Duodenal mucosa (tissue), 2 donors: ENCODE measurements around the gene FTL.

ENCODE experiments used
- H3K27ac ChIP-seq: one replicate; pipeline ENCODE4 v1.7.0; 2013; ENCODE audit warnings: low read depth, low read length
- H3K27me3 ChIP-seq, 2 donors: one replicate each; pipeline ENCODE4 v1.7.0; 2013; ENCODE audit warnings: low read length in 2 of 2, control low read depth in 1 of 2; ENCODE audit not compliant: insufficient read depth in 2 of 2, control insufficient read depth in 1 of 2
- H3K36me3 ChIP-seq, 2 donors: one replicate each; pipeline ENCODE4 v1.7.0; 2013; ENCODE audit warnings: low read length in 2 of 2, control low read depth in 1 of 2; ENCODE audit not compliant: insufficient read depth in 2 of 2, control insufficient read depth in 1 of 2
- H3K4me1 ChIP-seq, 2 donors: one replicate each; pipeline ENCODE4 v1.7.0; 2013; ENCODE audit warnings: low read length in 2 of 2, control low read depth in 1 of 2; ENCODE audit not compliant: insufficient read depth in 2 of 2, control insufficient read depth in 1 of 2
- H3K4me3 ChIP-seq, 2 donors: one replicate each; pipeline ENCODE4 v1.7.0; 2013; ENCODE audit warnings: low read length in 2 of 2, low read depth in 1 of 2
- H3K9ac ChIP-seq, 2 donors: one replicate each; pipeline ENCODE4 v1.7.0; 2013; ENCODE audit warnings: low read length in 2 of 2, low read depth in 1 of 2
- H3K9me3 ChIP-seq, 2 donors: one replicate each; pipeline ENCODE4 v1.7.0; 2013; ENCODE audit warnings: low read length in 2 of 2, control low read depth in 1 of 2; ENCODE audit not compliant: control insufficient read depth in 1 of 2

Gene FTL

DNA sequence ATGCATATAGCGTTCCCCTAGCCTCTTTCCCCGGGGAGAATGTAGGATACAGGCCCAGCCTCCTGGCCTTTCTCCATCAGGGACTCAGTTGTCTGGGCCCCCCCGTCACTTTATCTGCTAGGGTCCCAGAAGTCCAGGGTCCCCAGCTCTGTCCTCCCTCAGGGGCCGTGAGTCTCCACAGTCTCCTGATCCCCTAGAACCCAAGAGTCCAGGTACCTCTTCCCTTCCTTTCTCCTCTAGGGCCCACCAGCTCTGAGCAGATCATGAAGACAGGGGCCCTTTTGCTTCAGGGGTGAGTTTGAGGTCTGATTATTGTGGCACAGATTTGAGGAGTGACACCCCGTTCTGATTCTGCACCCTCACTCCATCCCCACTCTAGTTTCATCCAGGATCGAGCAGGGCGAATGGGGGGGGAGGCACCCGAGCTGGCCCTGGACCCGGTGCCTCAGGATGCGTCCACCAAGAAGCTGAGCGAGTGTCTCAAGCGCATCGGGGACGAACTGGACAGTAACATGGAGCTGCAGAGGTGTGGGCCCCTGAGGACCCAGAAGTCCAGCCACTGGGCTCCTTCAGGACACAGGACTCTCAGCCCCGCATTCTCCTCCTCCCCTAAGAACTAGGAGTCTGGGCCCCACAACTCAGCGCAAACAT is 9.7 kb upstream of the FTL start:
- peaks cover 12 to 18% of the 10 kb centered on the region in 2 donors for H3K4me1 ChIP-seq
- H3K36me3 ChIP-seq, result peaks cover 0 to 7% of the 10 kb centered on the region in 2 donors
- H3K27ac ChIP-seq, result peak overlapping the region; percentile 74
- H3K9me3 ChIP-seq, result no peaks in the 10 kb centered on the region
- H3K27me3 ChIP-seq, result no peaks in the 10 kb centered on the region
- peak overlapping the region; percentile 87 to 89 for H3K4me3 ChIP-seq
- H3K9ac ChIP-seq, result peak overlapping the region; percentile 94 to 98

DNA sequence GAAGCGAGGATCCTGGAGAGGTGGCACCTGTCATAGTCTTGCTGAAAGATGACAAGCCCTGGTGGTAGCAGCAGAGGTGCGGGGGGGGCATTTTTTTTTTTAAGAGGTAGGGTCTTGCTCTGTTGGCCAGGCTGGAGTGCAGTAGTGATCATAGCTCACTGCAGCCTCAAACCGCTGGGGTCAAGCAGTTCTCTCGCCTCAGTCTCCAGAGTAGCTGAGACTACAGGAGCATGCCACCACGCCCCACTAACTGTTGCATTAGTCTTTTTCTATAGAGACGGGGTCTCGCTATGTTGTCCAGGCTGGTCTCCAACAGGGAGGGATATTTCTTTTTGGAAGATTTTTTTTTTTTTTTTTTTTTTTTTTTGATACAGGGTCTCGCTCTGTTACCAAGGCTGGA is 7.1 kb upstream of the FTL start:
- H3K9me3 ChIP-seq, result no peaks in the 10 kb centered on the region
- H3K9ac ChIP-seq, result no peak overlapping the region
- no peak overlapping the region for H3K27ac ChIP-seq
- H3K27me3 ChIP-seq, result no peaks in the 10 kb centered on the region
- peaks cover 27 to 35% of the 10 kb centered on the region in 2 donors for H3K4me1 ChIP-seq
- H3K4me3 ChIP-seq, result no peak overlapping the region
- peaks cover 0 to 7% of the 10 kb centered on the region in 2 donors for H3K36me3 ChIP-seq

DNA sequence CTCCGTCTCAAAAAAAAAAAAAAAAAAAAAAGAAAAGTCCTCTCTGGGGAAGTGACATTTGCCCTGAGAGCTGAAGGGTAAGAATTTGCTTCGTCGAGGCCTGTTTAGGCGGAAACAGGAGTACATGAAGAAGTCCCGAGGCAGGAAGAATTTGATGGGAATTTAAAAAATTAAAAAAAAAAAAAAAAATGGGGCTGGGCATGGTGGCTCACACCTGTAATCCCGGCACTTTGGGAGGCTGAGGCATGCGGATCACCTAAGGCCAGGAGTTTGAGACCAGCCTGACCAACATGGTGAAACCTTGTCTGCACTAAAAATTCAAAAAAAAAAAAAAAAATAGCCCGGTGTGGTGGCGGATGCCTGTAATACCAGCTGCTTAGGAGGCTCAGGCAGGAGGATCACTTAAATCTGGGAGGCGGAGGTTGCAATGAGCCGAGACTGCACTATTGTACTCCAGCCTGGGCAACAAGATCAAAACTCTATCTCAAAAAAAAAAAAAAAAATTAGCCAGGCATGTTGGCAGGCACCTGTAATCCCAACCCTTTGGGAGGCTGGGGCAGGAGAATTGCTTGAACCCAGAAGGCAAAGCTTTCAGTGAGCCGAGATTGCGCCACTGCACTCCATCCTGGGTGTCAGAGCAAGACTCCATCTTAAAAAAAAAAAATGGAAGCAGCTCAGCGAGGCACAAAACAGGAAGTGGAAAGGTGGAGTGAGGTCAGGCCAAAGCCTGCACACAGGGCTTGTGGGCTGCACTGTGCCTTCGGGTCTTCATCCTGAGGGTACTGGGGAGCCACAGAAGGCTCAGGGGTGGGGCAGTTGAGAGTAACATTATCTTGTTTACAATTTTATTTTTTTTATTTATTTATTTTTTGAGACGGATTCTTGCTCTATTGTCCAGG is 5.5 kb upstream of the FTL start:
- Histone ChIP-seq H3K36me3 (peaks cover 0 to 7% of the 10 kb centered on the region in 2 donors), H3K27ac (no peak overlapping the region), H3K9me3 (no peaks in the 10 kb centered on the region), H3K4me1 (peaks cover 35 to 50% of the 10 kb centered on the region in 2 donors), H3K9ac (peak overlapping the region in 1 of 2 donors; percentile 18), H3K4me3 (no peak overlapping the region), H3K27me3 (no peaks in the 10 kb centered on the region)

DNA sequence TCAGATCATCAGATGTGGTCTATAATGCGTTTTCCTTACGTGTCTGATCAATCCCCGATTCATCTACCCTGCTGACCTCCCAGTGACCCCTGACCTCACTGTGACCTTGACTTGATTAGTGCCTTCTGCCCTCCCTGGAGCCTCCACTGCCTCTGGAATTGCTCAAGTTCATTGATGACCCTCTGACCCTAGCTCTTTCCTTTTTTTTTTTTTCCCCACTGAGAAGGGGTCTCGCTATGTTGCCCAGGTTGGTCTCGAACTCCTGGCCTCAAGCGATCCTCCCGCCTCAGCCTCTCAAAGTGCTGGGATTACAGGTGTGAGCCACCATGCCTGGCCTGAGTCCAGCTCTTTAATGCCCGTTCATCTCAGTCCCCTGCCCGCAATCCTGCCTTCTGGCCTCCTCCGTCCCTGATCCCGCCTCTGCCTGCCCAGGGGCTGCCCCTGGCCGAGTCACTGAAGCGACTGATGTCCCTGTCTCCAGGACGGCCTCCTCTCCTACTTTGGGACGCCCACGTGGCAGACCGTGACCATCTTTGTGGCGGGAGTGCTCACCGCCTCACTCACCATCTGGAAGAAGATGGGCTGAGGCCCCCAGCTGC is 4.0 kb upstream of the FTL start:
- Histone ChIP-seq H3K4me1 (peaks cover 27 to 44% of the 10 kb centered on the region in 2 donors), H3K27ac (peak overlapping the region; percentile 88), H3K36me3 (peaks cover 0 to 5% of the 10 kb centered on the region in 2 donors), H3K9ac (peak overlapping the region; percentile 22 to 25), H3K27me3 (no peaks in the 10 kb centered on the region), H3K4me3 (no peak overlapping the region), H3K9me3 (no peaks in the 10 kb centered on the region)

DNA sequence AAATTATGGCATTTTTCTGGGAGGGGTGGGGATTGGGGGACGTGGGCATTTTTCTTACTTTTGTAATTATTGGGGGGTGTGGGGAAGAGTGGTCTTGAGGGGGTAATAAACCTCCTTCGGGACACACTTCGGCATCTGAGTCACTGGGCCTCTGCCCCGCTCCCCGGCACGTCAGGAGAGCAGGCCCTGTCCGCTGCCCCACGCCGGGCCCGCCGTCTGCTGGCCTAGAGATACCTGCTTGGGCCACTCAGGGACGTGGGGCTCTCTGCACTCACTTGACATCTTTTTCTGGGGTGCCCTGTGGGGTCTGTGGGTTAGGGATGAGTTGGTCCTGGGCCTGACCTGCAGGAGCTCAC is 3.5 kb upstream of the FTL start:
- H3K9me3 ChIP-seq, result no peaks in the 10 kb centered on the region
- peak overlapping the region; percentile 88 for H3K27ac ChIP-seq
- peaks cover 0 to 10% of the 10 kb centered on the region in 2 donors for H3K36me3 ChIP-seq
- no peaks in the 10 kb centered on the region for H3K27me3 ChIP-seq
- H3K4me1 ChIP-seq, result peaks cover 24 to 46% of the 10 kb centered on the region in 2 donors
- H3K9ac ChIP-seq, result peak overlapping the region; percentile 79 to 90
- H3K4me3 ChIP-seq, result peak overlapping the region; percentile 26 to 59

DNA sequence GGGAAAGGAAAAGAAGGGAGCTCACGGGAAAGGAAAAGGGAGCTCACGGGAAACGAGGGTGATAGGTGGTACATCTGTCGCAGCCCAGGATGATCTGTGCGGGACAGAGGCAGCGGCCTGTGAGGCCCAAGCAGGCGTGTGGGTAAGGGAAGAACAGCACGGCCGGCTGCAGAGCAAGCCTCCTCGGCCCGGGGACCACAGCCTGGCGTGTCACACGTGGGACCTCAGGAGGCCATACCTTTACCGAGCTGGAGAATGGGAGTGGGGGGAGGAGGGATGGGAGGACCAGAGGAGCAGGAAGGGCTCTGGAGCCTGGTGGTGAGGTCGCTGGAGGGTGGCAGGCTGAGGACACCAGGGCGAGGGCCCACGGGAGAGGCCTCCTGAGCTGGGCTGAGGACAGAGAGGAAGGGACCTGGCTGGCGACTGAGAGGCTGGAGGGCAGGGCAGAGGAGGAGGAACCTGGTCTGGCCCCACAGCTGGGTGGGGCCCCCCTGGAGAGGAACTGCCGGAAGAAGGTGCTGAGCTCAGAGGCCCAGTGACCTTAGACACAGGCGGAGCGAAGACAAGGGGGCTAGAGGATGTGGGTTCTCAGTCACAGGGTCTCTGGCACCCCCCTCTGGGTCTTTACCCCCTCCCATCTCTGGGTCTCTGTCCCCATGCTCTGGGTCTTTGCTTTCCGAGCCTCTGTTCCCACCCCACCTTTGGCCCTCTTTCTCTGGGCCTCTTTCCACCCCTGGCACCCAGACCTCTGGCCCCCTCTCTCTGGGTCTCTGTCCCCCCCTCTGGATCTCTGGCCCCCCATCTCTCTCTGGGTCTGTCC is 2.9 kb upstream of the FTL start:
- H3K9me3 ChIP-seq, result no peaks in the 10 kb centered on the region
- H3K36me3 ChIP-seq, result peaks cover 0 to 15% of the 10 kb centered on the region in 2 donors
- no peaks in the 10 kb centered on the region for H3K27me3 ChIP-seq
- peak overlapping the region; percentile 50 to 59 for H3K4me3 ChIP-seq
- peaks cover 29 to 52% of the 10 kb centered on the region in 2 donors for H3K4me1 ChIP-seq
- H3K27ac ChIP-seq, result peak overlapping the region; percentile 88
- H3K9ac ChIP-seq, result peak overlapping the region; percentile 79 to 90

DNA sequence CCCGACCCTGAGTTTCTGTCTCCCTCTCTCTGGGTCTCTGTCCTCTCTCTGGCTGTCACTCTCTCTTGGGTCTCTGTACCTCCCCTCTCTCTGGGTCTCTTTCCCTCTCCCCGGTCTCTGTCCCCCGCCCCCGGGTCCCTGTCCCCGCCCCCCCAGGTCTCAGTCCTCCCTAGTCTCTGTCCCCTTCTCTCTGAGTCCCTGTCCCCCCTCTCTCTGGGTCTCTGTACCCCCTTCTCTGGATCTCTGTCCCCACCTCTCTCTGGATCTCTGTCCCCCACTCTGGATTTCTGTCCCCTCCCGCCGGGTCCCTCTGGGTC is 2.3 kb upstream of the FTL start:
- H3K36me3 ChIP-seq, result peaks cover 0 to 19% of the 10 kb centered on the region in 2 donors
- H3K27ac ChIP-seq, result peak overlapping the region; percentile 88
- peaks cover 32 to 56% of the 10 kb centered on the region in 2 donors for H3K4me1 ChIP-seq
- H3K9ac ChIP-seq, result peak overlapping the region; percentile 79 to 90
- H3K27me3 ChIP-seq, result no peaks in the 10 kb centered on the region
- no peaks in the 10 kb centered on the region for H3K9me3 ChIP-seq
- H3K4me3 ChIP-seq, result peak overlapping the region; percentile 50 to 59

DNA sequence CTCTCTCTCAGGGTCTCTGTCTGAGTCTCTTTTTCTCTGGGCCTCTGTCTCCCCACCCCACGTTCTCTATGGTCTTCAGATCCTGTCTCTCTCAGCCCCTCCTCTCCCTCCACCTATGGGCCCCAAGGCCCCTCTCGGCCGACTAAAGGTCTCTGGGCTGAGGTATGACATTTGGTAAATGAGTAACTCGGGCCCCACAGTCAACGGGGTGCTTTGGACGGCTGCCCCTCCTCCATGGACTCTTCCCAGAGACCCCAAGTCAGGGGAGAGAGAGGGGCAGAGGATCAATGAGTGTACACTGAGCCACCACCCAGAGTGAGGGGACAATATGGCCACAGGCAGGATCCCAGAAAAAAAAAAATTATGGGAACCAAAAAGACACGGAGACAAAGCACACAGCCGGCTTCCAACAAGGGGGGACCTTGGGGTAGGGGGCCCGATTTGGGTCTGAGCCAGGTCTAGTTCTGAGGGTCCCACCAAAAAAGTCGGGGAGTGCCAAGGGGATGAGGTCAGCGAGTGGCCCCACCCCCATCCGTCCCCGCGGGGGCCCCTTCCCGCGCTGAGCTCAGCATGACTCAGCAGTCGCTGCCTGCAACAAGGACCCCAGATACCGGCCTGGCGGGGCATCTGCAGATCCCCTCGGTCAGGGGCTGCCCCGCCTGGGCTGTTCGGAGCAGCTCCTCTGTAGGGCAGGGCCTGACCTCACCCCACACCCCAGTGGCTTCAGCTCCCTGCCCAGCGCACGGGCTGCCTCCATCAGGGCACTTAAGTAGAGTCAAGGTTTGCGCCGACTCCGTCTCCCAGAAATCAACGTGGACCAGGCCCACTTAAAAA is 1.5 kb upstream of the FTL start:
- H3K36me3 ChIP-seq, result peaks cover 0 to 19% of the 10 kb centered on the region in 2 donors
- H3K27ac ChIP-seq, result peak overlapping the region; percentile 88
- H3K4me1 ChIP-seq, result peaks cover 32 to 57% of the 10 kb centered on the region in 2 donors
- peak overlapping the region; percentile 67 to 77 for H3K4me3 ChIP-seq
- no peaks in the 10 kb centered on the region for H3K9me3 ChIP-seq
- peak overlapping the region; percentile 71 to 90 for H3K9ac ChIP-seq
- H3K27me3 ChIP-seq, result no peaks in the 10 kb centered on the region
